Measurements from ENCODE around the gene LPIN1.
"Not testable (repeated sequence)": the region's sequence is repeated elsewhere in the genome, so short reads cannot be mapped to it uniquely, and the experiment has no call there.

The LPIN1 gene

GRCh38 chr2:11809586-11810236, 63.3 kb downstream of the LPIN1 start:
- TF ChIP-seq CTCF (conservative IDR thresholded peaks at IDR 0.05; ENCODE audit: low read depth, low read length): no peak

GRCh38 chr2:11810237-11810977, 64.0 kb downstream of the LPIN1 start:
- H3K79me2 ChIP-seq (ENCODE audit: insufficient read depth, low read depth): no peaks in the 10 kb centered on the region
- no peak overlapping the region for H3K4me3 ChIP-seq (IDR thresholded peaks at IDR 0.05; ENCODE audit: insufficient read depth, low read depth, low read length)
- H3K27me3 ChIP-seq (ENCODE audit: insufficient read depth, low read depth): no peaks in the 10 kb centered on the region
- H3K4me2 ChIP-seq: no peak overlapping the region
- TF ChIP-seq CTCF (conservative IDR thresholded peaks at IDR 0.05; ENCODE audit: low read depth, low read length): no peak
- H3K36me3 ChIP-seq (ENCODE audit: insufficient read depth): 0 out of 2 replicates have a peak, but pooled peaks cover 6% of the 10 kb centered on the region
- H3K27ac ChIP-seq: no peak overlapping the region
- H2AFZ ChIP-seq (ENCODE audit: low read depth): no peak overlapping the region
- no peak overlapping the region for H3K9ac ChIP-seq
- H3K4me1 ChIP-seq (ENCODE audit: low read depth, poor library complexity, severe bottlenecking): no peaks in the 10 kb centered on the region
- no peaks in the 10 kb centered on the region for H4K20me1 ChIP-seq (ENCODE audit: insufficient read depth)

More at GRCh38 chr2:11809586-11810236, 63.3 kb downstream of the LPIN1 start:
- no peak overlapping the region for H3K9ac ChIP-seq
- H3K27ac ChIP-seq: no peak overlapping the region
- no peak overlapping the region for H3K4me3 ChIP-seq (IDR thresholded peaks at IDR 0.05; ENCODE audit: insufficient read depth, low read depth, low read length)
- no peaks in the 10 kb centered on the region for H3K4me1 ChIP-seq (ENCODE audit: low read depth, poor library complexity, severe bottlenecking)
- H2AFZ ChIP-seq (ENCODE audit: low read depth): no peak overlapping the region
- H3K27me3 ChIP-seq (ENCODE audit: insufficient read depth, low read depth): no peaks in the 10 kb centered on the region
- H3K36me3 ChIP-seq (ENCODE audit: insufficient read depth): 0 out of 2 replicates have a peak, but pooled peaks cover 3% of the 10 kb centered on the region
- no peak overlapping the region for H3K4me2 ChIP-seq
- H3K79me2 ChIP-seq (ENCODE audit: insufficient read depth, low read depth): no peaks in the 10 kb centered on the region
- H4K20me1 ChIP-seq (ENCODE audit: insufficient read depth): no peaks in the 10 kb centered on the region

- Histone ChIP-seq H2AFZ (ENCODE audit: low read depth) (no peak overlapping the region), H3K36me3 (ENCODE audit: insufficient read depth) (0 out of 2 replicates have a peak, but pooled peaks cover 13% of the 10 kb centered on the region), H3K4me1 (ENCODE audit: low read depth, poor library complexity, severe bottlenecking) (no peaks in the 10 kb centered on the region), H3K27me3 (ENCODE audit: insufficient read depth, low read depth) (no peaks in the 10 kb centered on the region), H3K27ac (no peak overlapping the region), H4K20me1 (ENCODE audit: insufficient read depth) (no peaks in the 10 kb centered on the region), H3K9ac (no peak overlapping the region), H3K4me2 (no peak overlapping the region), H3K79me2 (ENCODE audit: insufficient read depth, low read depth) (no peaks in the 10 kb centered on the region), H3K4me3 (IDR thresholded peaks at IDR 0.05; ENCODE audit: insufficient read depth, low read depth, low read length) (no peak overlapping the region)
- TF ChIP-seq CTCF (conservative IDR thresholded peaks at IDR 0.05; ENCODE audit: low read depth, low read length): no peak
Measured at GRCh38 chr2:11811036-11811654, 64.7 kb downstream of the LPIN1 start.

GRCh38 chr2:11812466-11813248, 66.2 kb downstream of the LPIN1 start:
- no peaks in the 10 kb centered on the region for H3K27me3 ChIP-seq (ENCODE audit: insufficient read depth, low read depth)
- H3K36me3 ChIP-seq (ENCODE audit: insufficient read depth): 0 out of 2 replicates have a peak, but pooled peaks cover 13% of the 10 kb centered on the region
- no peak overlapping the region for H2AFZ ChIP-seq (ENCODE audit: low read depth)
- H3K4me3 ChIP-seq (IDR thresholded peaks at IDR 0.05; ENCODE audit: insufficient read depth, low read depth, low read length): no peak overlapping the region
- no peak for TF ChIP-seq CTCF (conservative IDR thresholded peaks at IDR 0.05; ENCODE audit: low read depth, low read length)
- no peak overlapping the region for H3K4me2 ChIP-seq
- H3K27ac ChIP-seq: no peak overlapping the region
- no peaks in the 10 kb centered on the region for H4K20me1 ChIP-seq (ENCODE audit: insufficient read depth)
- no peak overlapping the region for H3K9ac ChIP-seq
- no peaks in the 10 kb centered on the region for H3K4me1 ChIP-seq (ENCODE audit: low read depth, poor library complexity, severe bottlenecking)
- no peaks in the 10 kb centered on the region for H3K79me2 ChIP-seq (ENCODE audit: insufficient read depth, low read depth)

- H3K27ac ChIP-seq; H3K4me1 ChIP-seq (ENCODE audit: low read depth, poor library complexity, severe bottlenecking); H3K4me2 ChIP-seq; H3K4me3 ChIP-seq (IDR thresholded peaks at IDR 0.05; ENCODE audit: insufficient read depth, low read depth, low read length); H3K79me2 ChIP-seq (ENCODE audit: insufficient read depth, low read depth); H4K20me1 ChIP-seq (ENCODE audit: insufficient read depth); H3K27me3 ChIP-seq (ENCODE audit: insufficient read depth, low read depth); H3K9ac ChIP-seq; H2AFZ ChIP-seq (ENCODE audit: low read depth): not testable (repeated sequence)
- 0 out of 2 replicates have a peak, but pooled peaks cover 13% of the 10 kb centered on the region for H3K36me3 ChIP-seq (ENCODE audit: insufficient read depth)
Measured at GRCh38 chr2:11813345-11813744, 66.9 kb downstream of the LPIN1 start.
